Activated T-cell treated with anti-CD3 and anti-CD28 coated beads for 1 hour (primary cell): ENCODE measurements around the gene NXPH1.
"Not testable (repeated sequence)": the region's sequence is repeated elsewhere in the genome, so short reads cannot be mapped to it uniquely, and the experiment has no call there.

Experiments
- DNase-seq: peaks from one replicate; pipeline ENCODE4 v3.0.0-alpha.2; 2020; ENCODE audit warnings: low read depth

Gene NXPH1

DNA sequence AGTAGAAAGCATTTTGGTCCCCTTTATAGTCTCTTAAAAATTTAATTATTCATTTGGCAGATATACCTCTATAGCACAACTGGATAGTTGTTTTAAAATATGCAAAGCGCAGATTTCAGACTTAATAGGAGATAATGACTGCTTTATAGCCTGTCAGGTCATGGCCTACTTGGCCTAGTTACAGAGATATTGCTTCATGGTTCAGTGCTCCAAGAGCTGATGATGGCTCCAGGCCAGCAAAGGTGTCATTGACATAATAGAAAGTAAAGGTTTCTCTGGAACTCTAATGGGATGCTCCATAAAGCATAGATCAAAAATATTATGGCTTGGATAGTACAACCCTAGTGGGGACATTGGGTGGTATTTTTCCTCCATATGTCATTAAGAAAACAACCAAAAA is 285.7 kb downstream of the NXPH1 start:
- DNase-seq: no peak

- no peak for DNase-seq
These were observed 290.8 kb downstream of the NXPH1 start for GRCh38 chr7:8724080-8724718.

GRCh38 chr7:8731756-8732155 is 298.3 kb downstream of the NXPH1 start:
- not testable (repeated sequence) for DNase-seq

DNA sequence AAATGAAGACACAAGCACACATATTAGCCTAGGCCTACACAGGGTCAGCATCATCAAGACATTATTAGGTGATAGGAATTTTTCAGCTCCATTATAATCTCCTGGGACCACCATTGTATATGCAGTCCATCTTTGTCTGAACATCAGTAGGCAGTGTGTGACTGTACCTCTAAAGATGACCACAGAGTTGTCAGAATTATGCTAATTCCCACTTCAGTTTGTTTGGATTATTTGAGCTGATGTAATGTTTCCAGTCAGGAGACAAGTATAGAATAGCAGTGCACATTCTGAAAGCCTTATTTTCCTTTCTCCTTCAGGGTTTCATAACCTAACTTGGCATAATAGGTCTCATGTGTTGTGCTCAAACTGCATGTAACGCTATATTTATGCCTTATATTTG is 306.4 kb downstream of the NXPH1 start:
- no peak for DNase-seq

DNA sequence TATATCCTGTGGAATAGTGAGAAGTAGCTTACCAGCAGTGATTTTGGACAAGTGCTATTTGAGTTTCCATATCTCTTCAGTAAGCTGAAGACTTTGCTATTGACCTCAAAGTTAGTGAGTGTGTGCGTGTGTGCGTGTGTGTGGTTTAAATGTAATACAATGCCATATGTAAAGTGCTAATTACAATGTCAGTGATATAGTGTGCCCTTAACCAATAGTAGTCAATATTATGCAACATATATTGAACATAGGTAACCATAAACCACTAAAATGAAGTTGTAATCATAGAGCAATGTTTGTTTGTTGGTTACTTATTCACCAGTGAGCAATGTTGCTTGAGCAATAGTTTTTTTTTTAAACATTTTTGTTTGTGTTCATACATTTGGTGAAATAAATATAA is 309.4 kb downstream of the NXPH1 start:
- DNase-seq: no peak

DNA sequence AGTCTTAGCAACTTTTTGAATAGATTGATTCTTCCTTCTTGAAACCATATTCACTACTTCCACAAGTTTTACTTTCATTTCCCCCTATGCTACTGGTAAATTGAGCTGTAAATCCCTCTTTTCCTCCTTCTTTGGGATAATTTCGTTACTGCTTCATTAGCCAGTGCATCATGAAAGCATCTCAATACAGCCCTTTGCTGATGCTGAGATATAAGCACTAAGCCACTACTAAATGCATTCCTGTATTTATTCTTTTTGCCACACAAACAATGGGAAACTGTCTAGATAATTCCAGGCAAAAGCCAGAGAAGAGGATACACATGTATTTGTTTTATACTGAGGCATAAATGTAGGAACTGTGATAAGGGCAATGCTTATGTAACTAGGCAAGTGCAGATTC is 313.9 kb downstream of the NXPH1 start:
- DNase-seq: no peak

DNA sequence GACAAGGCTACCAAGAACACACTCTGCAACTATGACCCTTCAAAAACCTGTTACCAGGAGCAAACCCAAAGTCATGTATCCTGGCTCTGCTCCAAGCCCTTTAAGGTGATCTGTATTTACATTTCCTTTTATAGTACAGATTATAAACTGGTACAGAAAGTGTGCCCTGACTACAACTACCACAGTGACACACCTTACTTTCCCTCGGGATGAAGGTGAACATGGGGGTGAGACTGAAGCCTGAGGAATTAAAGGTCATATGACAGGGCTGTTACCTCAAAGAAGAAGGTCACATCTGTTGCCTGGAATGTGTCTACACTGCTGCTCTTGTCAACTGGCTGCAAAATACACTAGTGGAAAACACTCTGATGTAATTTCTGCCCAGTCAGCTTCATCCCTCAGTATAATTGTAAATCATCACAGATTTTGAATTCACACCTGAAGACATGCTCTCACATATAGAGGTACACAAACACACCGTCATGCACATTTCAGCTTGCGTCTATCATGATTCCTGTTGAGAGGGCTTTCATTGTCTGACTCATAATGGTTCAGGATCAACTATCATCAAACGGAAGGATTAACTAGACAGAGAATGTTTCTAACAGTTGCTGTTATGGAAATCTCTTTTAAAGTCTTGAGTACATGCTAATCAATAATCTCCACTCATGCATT is 318.3 kb downstream of the NXPH1 start:
- DNase-seq: no peak

- DNase-seq: no peak
These were observed 319.9 kb downstream of the NXPH1 start for GRCh38 chr7:8753355-8753754.

DNA sequence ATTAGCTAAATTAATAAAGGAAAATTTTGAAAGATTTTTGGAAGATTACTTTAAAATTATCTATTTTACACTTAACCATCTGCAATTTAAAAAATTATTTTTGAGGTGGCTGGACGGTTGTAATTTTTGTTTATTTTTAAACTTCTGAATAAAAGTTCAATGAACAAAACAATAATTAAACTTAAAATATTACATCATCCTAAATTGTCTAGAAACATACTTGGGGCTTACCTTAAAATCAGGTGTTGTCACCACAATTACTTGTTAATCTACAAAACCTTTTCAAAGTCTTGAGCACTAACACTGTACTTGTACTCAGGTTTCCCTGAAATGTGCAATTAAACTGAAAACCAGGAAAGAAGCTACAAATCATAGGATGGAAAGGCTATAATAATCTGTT is 328.3 kb downstream of the NXPH1 start:
- DNase-seq: no peak

DNA sequence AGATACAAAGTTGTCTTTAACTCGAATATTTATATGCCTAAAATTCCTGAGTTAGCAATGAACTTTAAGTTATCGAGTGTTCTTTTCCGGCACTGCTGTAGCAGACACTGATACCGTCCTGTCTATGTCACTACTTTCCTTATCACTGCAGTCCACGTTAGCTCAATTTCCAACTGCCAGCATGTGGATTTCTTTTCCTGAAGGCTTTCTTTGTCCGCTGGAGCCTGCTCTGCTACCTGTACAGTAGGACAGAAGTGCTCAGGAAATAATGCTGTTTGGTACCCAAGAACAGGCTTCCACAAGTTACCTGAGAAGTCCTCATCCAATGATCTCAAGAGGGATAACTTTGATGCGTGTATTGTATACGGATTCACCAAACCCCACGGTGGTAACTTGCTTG is 329.4 kb downstream of the NXPH1 start:
- DNase-seq: no peak

DNA sequence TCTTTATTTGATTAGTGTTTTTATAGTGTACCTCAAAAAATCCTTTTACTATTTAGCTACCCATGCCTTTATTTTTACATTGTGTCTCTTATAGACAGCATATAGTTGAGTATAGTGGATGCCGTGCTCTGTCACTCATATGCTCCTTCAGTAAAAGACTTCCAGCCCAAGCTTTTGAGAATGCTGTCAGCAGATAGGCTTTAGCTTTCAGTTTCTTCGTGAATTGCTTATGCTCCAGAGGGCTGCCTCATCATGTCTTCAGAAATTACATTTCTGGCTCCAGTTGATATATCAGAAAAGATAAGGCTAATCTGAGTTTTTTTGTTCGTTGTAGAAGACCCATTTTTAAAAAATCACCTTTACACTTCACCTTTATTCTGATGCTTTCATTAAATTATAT is 332.0 kb downstream of the NXPH1 start:
- no peak for DNase-seq

- no peak for DNase-seq
These were observed 340.1 kb downstream of the NXPH1 start for GRCh38 chr7:8773518-8773917.

DNA sequence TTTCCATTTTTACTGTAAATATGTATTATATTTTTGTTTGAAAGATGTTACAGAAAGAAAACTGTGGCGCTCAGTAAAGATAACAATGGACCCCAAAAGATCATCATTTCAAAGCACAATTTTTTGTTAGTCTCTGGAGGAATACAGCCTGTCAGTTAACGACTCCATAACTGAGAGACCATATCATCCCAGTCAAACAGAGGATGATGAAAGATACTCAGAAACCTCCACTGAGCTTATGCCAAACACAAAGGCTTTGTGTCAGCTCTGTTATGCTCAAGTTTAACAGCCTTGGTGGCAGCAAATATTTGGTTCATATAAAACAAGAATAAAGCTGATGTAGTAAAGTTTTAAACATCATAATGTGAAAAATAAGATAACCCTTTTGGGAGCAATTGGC is 345.1 kb downstream of the NXPH1 start:
- no peak for DNase-seq

- DNase-seq: no peak
These were observed 347.8 kb downstream of the NXPH1 start for GRCh38 chr7:8781166-8781565.

DNA sequence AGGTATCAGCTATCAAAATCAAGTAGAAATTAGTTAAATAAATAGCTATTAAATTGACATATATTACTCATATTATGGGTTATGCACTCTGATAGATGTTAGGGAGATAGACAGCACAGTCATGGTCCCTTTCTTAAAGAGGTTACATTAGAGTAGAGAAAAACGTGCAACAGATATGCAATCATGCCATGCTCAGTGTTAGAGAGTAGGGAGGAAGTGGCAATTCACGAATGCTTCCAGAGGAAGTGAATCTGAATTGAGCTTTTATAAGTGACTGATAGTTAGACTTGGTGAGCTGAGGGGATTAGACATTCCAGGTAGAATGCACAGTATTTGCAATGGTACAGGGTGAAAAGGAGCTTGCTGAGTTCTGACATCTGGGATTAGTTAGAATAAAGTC is 349.8 kb downstream of the NXPH1 start:
- DNase-seq: no peak

DNA sequence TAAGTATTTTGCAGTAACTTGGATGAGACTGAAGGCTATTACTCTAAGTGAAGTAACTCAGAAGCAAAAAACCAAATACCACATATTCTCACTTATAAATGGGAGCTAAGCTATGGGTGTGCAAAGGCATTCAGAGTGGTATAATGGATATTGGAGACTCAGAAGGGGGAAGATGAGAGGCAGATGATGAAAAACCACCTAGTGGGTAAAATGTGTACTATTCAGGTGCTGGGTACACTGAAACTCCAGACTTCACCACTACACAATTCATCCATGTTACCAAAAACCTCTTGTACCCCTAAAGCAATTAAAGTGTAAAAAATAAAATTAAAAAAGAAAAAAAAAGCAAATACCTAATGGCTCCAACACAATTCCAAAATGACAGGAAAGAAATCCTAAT is 351.7 kb downstream of the NXPH1 start:
- no peak for DNase-seq

- no peak for DNase-seq
These were observed 367.6 kb downstream of the NXPH1 start for GRCh38 chr7:8800986-8801385.
